Vagina (tissue), 2 donors: ENCODE measurements around the gene PCNT.

Source experiments
- CTCF ChIP-seq, 3 experiments: fragments of 450-650 bp in 2 of 3; fragments of 200-600 bp in 1 of 3; sonication (generic) in 1 of 3; IDR thresholded peaks; one replicate each; pipeline ENCODE4 v1.5.1; 2017 to 2019; ENCODE audit warnings: antibody characterized with exemption in 3 of 3, mild to moderate bottlenecking in 2 of 3, moderate library complexity in 2 of 3
- POLR2A ChIP-seq, 2 donors: fragments of 450-650 bp; IDR thresholded peaks; one replicate each; pipeline ENCODE4 v1.6.1; 2017; ENCODE audit warnings: antibody characterized with exemption in 2 of 2, mild to moderate bottlenecking in 2 of 2, moderate library complexity in 2 of 2
- POLR2AphosphoS5 ChIP-seq, 2 donors: sonication (generic); formaldehyde crosslinking; IDR thresholded peaks; one replicate each; pipeline ENCODE4 v1.9.0; 2017; ENCODE audit warnings: antibody characterized with exemption in 2 of 2, mild to moderate bottlenecking in 2 of 2, low read depth in 1 of 2; ENCODE audit not compliant: insufficient read depth in 1 of 2

- TF ChIP-seq POLR2AphosphoS5 (IDR thresholded peaks at IDR 0.05; ENCODE audit: insufficient read depth in 1 of 2, low read depth in 1 of 2) (no peak), POLR2A (IDR thresholded peaks at IDR 0.05) (no peak), CTCF (IDR thresholded peaks at IDR 0.05) (no peak)
These were observed 55.1 kb downstream of the PCNT start for GRCh38 chr21:46379105-46379504.
